HG03159 (cell line): ENCODE results near the gene DENND1A.

Experiments used
- ATAC-seq: cut with Tn5 transposase; IDR thresholded peaks from one replicate; pipeline ENCODE4 v1.9.1; 2021; ENCODE audit warnings: mild to moderate bottlenecking, moderate library complexity; ENCODE audit not compliant: unreplicated experiment

Gene DENND1A

GRCh38 chr9:123658792-123659191, 271.1 kb downstream of the DENND1A start:
- ATAC-seq = no peak

- no peak for ATAC-seq
Observed at GRCh38 chr9:123657941-123658340, 272.0 kb downstream of the DENND1A start.

- ATAC-seq = no peak
Observed at GRCh38 chr9:123657099-123657498, 272.8 kb downstream of the DENND1A start.

- no peak for ATAC-seq
Observed at GRCh38 chr9:123656565-123656964, 273.4 kb downstream of the DENND1A start.

GRCh38 chr9:123655681-123656423, 274.1 kb downstream of the DENND1A start:
- no peak for ATAC-seq

- ATAC-seq = no peak
Observed at GRCh38 chr9:123654994-123655637, 274.8 kb downstream of the DENND1A start.

GRCh38 chr9:123654218-123654993, 275.5 kb downstream of the DENND1A start:
- ATAC-seq = no peak

- ATAC-seq = no peak
Observed at GRCh38 chr9:123652416-123652815, 277.5 kb downstream of the DENND1A start.

GRCh38 chr9:123651871-123652270, 278.1 kb downstream of the DENND1A start:
- no peak for ATAC-seq

GRCh38 chr9:123651273-123651672, 278.7 kb downstream of the DENND1A start:
- ATAC-seq = no peak

- no peak for ATAC-seq
Observed at GRCh38 chr9:123649909-123650308, 280.0 kb downstream of the DENND1A start.

GRCh38 chr9:123647145-123647544, 282.8 kb downstream of the DENND1A start:
- ATAC-seq = no peak

GRCh38 chr9:123645762-123646161, 284.2 kb downstream of the DENND1A start:
- no peak for ATAC-seq

- ATAC-seq = no peak
Observed at GRCh38 chr9:123645126-123645525, 284.8 kb downstream of the DENND1A start.

GRCh38 chr9:123643518-123643917, 286.4 kb downstream of the DENND1A start:
- no peak for ATAC-seq

- no peak for ATAC-seq
Observed at GRCh38 chr9:123642291-123643278, 287.3 kb downstream of the DENND1A start.

GRCh38 chr9:123640792-123641222, 289.1 kb downstream of the DENND1A start:
- ATAC-seq = no peak

GRCh38 chr9:123639743-123640142, 290.2 kb downstream of the DENND1A start:
- no peak for ATAC-seq

- ATAC-seq = peak; percentile 57
Observed at GRCh38 chr9:123637945-123638634, 291.8 kb downstream of the DENND1A start.

- no peak for ATAC-seq
Observed at GRCh38 chr9:123637606-123637944, 292.4 kb downstream of the DENND1A start.
